K562 (cell line): ENCODE measurements around the gene CD164L2. TPM values are rescaled to one million over a fixed set of nuclear protein-coding genes. Genes with fewer than 3 reads are reported as not detected.

ENCODE experiments used
- FIP1L1 ChIP-seq: fragments of 200-400 bp; formaldehyde crosslinking; IDR thresholded peaks from 2 replicates; pipeline ENCODE4 v1.6.1; 2018; ENCODE audit warnings: mild to moderate bottlenecking, low read depth, low read length; ENCODE audit not compliant: poor library complexity, severe bottlenecking
- HNRNPLL ChIP-seq: fragments of 200-400 bp; formaldehyde crosslinking; IDR thresholded peaks from 2 replicates; pipeline ENCODE4 v1.6.1; 2017; ENCODE audit warnings: low read length, low read depth, mild to moderate bottlenecking; ENCODE audit not compliant: poor library complexity, severe bottlenecking
- KAT7 ChIP-seq: sonication (generic); formaldehyde crosslinking; IDR thresholded peaks from 2 replicates; pipeline ENCODE4 v1.8.0; 2022; ENCODE audit warnings: missing genetic modification reagents, mild to moderate bottlenecking, borderline replicate concordance
- NRF1 ChIP-seq, 2 experiments: fragments of 450-650 bp; IDR thresholded peaks in 1 of 2; conservative IDR thresholded peaks in 1 of 2; 2 replicates each; pipeline ENCODE4 v1.6.1; 2014; ENCODE audit warnings: mild to moderate bottlenecking in 2 of 2
- PCBP1 ChIP-seq: fragments of 200-400 bp; formaldehyde crosslinking; IDR thresholded peaks from 2 replicates; pipeline ENCODE4 v1.6.1; 2018; ENCODE audit warnings: mild to moderate bottlenecking, low read depth, low read length; ENCODE audit not compliant: poor library complexity, severe bottlenecking
- RBFOX2 ChIP-seq: fragments of 200-400 bp; formaldehyde crosslinking; IDR thresholded peaks from 2 replicates; pipeline ENCODE4 v1.6.1; 2017; ENCODE audit warnings: low read depth, mild to moderate bottlenecking, low read length, moderate library complexity
- RFX5 ChIP-seq: IDR thresholded peaks from 2 replicates; pipeline ENCODE4 v1.6.1; 2011; ENCODE audit warnings: low read depth, mild to moderate bottlenecking, improper control_type of control experiment, low read length
- SIN3A ChIP-seq, 2 experiments: fragments of 150-350 bp in 1 of 2; IDR thresholded peaks; 2 replicates each; pipeline ENCODE4 v1.6.1; 2011 to 2016; ENCODE audit warnings: borderline replicate concordance in 2 of 2, low read depth in 2 of 2, low read length in 2 of 2, mild to moderate bottlenecking in 2 of 2, moderate library complexity in 2 of 2; ENCODE audit not compliant: control insufficient read depth in 1 of 2
- ZBED1 ChIP-seq: IDR thresholded peaks from 2 replicates; pipeline ENCODE4 v1.6.1; 2014
- ZBTB1 ChIP-seq: sonication (generic); formaldehyde crosslinking; IDR thresholded peaks from 2 replicates; pipeline ENCODE4 v1.8.1; 2023; ENCODE audit warnings: missing genetic modification reagents, low read depth, mild to moderate bottlenecking, borderline replicate concordance
- ZBTB7A ChIP-seq: IDR thresholded peaks from 2 replicates; pipeline ENCODE4 v1.6.1; 2011; ENCODE audit warnings: low read depth, mild to moderate bottlenecking, low read length, moderate library complexity, borderline replicate concordance; ENCODE audit not compliant: control insufficient read depth
- ZFX ChIP-seq: sonication (generic); formaldehyde crosslinking; IDR thresholded peaks from 2 replicates; pipeline ENCODE4 v1.8.0; 2022; ENCODE audit warnings: mild to moderate bottlenecking, missing genetic modification reagents, moderate library complexity
- ZNF239 ChIP-seq: fragments of 250-450 bp; sonication (Bioruptor Pico); IDR thresholded peaks from 2 replicates; pipeline ENCODE4 v1.4.0; 2020; ENCODE audit warnings: mild to moderate bottlenecking
- ZNF76 ChIP-seq: fragments of 250-450 bp; sonication (Bioruptor Pico); IDR thresholded peaks from 2 replicates; pipeline ENCODE4 v1.4.0; 2020; ENCODE audit warnings: mild to moderate bottlenecking, moderate library complexity, borderline replicate concordance
- ZSCAN29 ChIP-seq: fragments of 450-650 bp; IDR thresholded peaks from 2 replicates; pipeline ENCODE4 v1.6.1; 2017
- polyA plus RNA-seq, 8 experiments: library from polyadenylated mRNA; depleted of rRNA in 4 of 8; stranded (reverse) in 5 of 8; unstranded in 3 of 8; fragments of >200 nt; fragmentation: Nextera tagmentation in 2 of 8; fragmentation: Illumina TruSeq in 1 of 8; extraction: Ambion mirVana in 2 of 8; extraction: Trizol in 1 of 8; gene quantifications; 2 replicates each; pipeline versions ENCODE4 v1.2.1 to v1.2.3, GENCODE V29; 2011 to 2014; ENCODE audit warnings: inconsistent platforms in 1 of 8, missing spikeins in 1 of 8
- total RNA-seq, 7 experiments: library from RNA; depleted of rRNA in 6 of 7; stranded (reverse); fragments of >200 nt in 6 of 7; fragmentation: Illumina TruSeq in 2 of 7; extraction: Trizol in 2 of 7; gene quantifications; 2 replicates each; pipeline versions ENCODE4 v1.2.1 to v1.2.3, GENCODE V29; 2011 to 2021; ENCODE audit warnings: low replicate concordance in 1 of 7
- TF ChIP-seq, protein P1 (sequence below): sonication (generic); formaldehyde crosslinking; IDR thresholded peaks from 2 replicates; pipeline ENCODE4 v1.8.0; 2023; ENCODE audit warnings: mild to moderate bottlenecking, missing genetic modification reagents
- TF ChIP-seq, protein P2 (sequence below): sonication (generic); formaldehyde crosslinking; IDR thresholded peaks from 2 replicates; pipeline ENCODE4 v1.8.0; 2022; ENCODE audit warnings: missing genetic modification reagents, mild to moderate bottlenecking, borderline replicate concordance
- TF ChIP-seq, protein P3 (sequence below): fragments of 450-650 bp; IDR thresholded peaks from 2 replicates; pipeline ENCODE4 v1.7.1; 2018; ENCODE audit warnings: mild to moderate bottlenecking, low read depth; ENCODE audit not compliant: partially characterized antibody
- TF ChIP-seq, protein P4 (sequence below): fragments of 200-800 bp; sonication (Bioruptor generic); IDR thresholded peaks from 2 replicates; pipeline ENCODE4 v1.6.1; 2017; ENCODE audit warnings: missing genetic modification characterization, missing compliant biosample characterization

CD164L2 gene
- total and polyA plus RNA-seq, 9 of the 15 experiments (the other 6 are each of a cell fraction or from before 2014, with no cell fraction given) = 0.08 to 0.92 (median 0.38) TPM; not detected in 1

DNA sequence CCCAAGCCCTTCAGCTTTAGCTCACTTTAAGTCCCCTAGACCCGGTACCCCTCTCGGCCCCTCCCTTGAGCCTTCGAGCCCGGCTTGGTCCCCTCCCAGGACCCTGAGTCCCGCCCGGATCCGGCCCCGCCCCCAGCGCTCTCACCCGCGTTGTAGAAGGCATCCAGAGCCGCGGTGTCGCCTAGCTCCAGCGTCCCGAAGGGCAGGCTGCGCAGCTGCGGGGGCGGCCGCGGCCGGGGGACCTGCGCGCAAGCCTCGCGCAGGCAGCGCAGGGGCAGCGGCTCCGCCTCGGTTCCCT lies 17.1 kb downstream of the CD164L2 start (continued):
- TF ChIP-seq NRF1 (conservative IDR thresholded peaks at IDR 0.05 in 1 of 2, IDR thresholded peaks at IDR 0.05 in 1 of 2) = peak; percentile 88 to 90
- TF ChIP-seq, protein P1, sequence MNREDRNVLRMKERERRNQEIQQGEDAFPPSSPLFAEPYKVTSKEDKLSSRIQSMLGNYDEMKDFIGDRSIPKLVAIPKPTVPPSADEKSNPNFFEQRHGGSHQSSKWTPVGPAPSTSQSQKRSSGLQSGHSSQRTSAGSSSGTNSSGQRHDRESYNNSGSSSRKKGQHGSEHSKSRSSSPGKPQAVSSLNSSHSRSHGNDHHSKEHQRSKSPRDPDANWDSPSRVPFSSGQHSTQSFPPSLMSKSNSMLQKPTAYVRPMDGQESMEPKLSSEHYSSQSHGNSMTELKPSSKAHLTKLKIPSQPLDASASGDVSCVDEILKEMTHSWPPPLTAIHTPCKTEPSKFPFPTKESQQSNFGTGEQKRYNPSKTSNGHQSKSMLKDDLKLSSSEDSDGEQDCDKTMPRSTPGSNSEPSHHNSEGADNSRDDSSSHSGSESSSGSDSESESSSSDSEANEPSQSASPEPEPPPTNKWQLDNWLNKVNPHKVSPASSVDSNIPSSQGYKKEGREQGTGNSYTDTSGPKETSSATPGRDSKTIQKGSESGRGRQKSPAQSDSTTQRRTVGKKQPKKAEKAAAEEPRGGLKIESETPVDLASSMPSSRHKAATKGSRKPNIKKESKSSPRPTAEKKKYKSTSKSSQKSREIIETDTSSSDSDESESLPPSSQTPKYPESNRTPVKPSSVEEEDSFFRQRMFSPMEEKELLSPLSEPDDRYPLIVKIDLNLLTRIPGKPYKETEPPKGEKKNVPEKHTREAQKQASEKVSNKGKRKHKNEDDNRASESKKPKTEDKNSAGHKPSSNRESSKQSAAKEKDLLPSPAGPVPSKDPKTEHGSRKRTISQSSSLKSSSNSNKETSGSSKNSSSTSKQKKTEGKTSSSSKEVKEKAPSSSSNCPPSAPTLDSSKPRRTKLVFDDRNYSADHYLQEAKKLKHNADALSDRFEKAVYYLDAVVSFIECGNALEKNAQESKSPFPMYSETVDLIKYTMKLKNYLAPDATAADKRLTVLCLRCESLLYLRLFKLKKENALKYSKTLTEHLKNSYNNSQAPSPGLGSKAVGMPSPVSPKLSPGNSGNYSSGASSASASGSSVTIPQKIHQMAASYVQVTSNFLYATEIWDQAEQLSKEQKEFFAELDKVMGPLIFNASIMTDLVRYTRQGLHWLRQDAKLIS (CRISPR knock-in tag) = 0 out of 2 replicates have a peak, but pooled peaks have one; percentile 19
- 0 out of 2 replicates have a peak, but pooled peaks have one; percentile 28 for TF ChIP-seq ZNF76 (CRISPR knock-in tag)
- TF ChIP-seq ZNF239 (CRISPR knock-in tag) = no peak
- peak; percentile 68 for TF ChIP-seq FIP1L1
- 0 out of 4 replicates have a peak, but pooled peaks of 1 of the 2 experiments have one; percentile 1 for TF ChIP-seq SIN3A (IDR thresholded peaks at IDR 0.05; ENCODE audit: borderline replicate concordance in 2 of 2, control insufficient read depth in 1 of 2, low read depth in 2 of 2, low read length in 2 of 2)
- TF ChIP-seq KAT7 (CRISPR knock-in tag) = 0 out of 2 replicates have a peak, but pooled peaks have one; percentile 26
- TF ChIP-seq, protein P2, sequence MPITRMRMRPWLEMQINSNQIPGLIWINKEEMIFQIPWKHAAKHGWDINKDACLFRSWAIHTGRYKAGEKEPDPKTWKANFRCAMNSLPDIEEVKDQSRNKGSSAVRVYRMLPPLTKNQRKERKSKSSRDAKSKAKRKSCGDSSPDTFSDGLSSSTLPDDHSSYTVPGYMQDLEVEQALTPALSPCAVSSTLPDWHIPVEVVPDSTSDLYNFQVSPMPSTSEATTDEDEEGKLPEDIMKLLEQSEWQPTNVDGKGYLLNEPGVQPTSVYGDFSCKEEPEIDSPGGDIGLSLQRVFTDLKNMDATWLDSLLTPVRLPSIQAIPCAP (CRISPR knock-in tag) = no peak
- TF ChIP-seq RBFOX2 = peak; percentile 65
- TF ChIP-seq ZBTB7A = peak; percentile 10; the same call in 1 of the 2 replicates
- TF ChIP-seq HNRNPLL = peak; percentile 96
- TF ChIP-seq, protein P3, sequence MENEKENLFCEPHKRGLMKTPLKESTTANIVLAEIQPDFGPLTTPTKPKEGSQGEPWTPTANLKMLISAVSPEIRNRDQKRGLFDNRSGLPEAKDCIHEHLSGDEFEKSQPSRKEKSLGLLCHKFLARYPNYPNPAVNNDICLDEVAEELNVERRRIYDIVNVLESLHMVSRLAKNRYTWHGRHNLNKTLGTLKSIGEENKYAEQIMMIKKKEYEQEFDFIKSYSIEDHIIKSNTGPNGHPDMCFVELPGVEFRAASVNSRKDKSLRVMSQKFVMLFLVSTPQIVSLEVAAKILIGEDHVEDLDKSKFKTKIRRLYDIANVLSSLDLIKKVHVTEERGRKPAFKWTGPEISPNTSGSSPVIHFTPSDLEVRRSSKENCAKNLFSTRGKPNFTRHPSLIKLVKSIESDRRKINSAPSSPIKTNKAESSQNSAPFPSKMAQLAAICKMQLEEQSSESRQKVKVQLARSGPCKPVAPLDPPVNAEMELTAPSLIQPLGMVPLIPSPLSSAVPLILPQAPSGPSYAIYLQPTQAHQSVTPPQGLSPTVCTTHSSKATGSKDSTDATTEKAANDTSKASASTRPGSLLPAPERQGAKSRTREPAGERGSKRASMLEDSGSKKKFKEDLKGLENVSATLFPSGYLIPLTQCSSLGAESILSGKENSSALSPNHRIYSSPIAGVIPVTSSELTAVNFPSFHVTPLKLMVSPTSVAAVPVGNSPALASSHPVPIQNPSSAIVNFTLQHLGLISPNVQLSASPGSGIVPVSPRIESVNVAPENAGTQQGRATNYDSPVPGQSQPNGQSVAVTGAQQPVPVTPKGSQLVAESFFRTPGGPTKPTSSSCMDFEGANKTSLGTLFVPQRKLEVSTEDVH = no peak
- TF ChIP-seq, protein P4, sequence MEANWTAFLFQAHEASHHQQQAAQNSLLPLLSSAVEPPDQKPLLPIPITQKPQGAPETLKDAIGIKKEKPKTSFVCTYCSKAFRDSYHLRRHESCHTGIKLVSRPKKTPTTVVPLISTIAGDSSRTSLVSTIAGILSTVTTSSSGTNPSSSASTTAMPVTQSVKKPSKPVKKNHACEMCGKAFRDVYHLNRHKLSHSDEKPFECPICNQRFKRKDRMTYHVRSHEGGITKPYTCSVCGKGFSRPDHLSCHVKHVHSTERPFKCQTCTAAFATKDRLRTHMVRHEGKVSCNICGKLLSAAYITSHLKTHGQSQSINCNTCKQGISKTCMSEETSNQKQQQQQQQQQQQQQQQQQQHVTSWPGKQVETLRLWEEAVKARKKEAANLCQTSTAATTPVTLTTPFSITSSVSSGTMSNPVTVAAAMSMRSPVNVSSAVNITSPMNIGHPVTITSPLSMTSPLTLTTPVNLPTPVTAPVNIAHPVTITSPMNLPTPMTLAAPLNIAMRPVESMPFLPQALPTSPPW (CRISPR knock-in tag) = peak; percentile 39; the same call in 1 of the 2 replicates
- TF ChIP-seq ZBTB1 = 0 out of 2 replicates have a peak, but pooled peaks have one; percentile 12
- TF ChIP-seq PCBP1 = peak; percentile 17
- TF ChIP-seq ZFX = peak; percentile 57
- TF ChIP-seq ZBED1 = 0 out of 2 replicates have a peak, but pooled peaks have one; percentile 4
- peak; percentile 80 for TF ChIP-seq RFX5
- TF ChIP-seq ZSCAN29 = peak; percentile 11; the same call in 1 of the 2 replicates
